Stomach (tissue), 4 donors: ENCODE measurements around the gene RPL22L1.

Experiments used
- POLR2A ChIP-seq, 4 donors: fragments of 450-650 bp; IDR thresholded peaks; one replicate each; pipeline ENCODE4 v1.6.1; 2016; ENCODE audit warnings: antibody characterized with exemption in 4 of 4, control low read depth in 2 of 4, mild to moderate bottlenecking in 1 of 4, moderate library complexity in 1 of 4
- POLR2AphosphoS5 ChIP-seq, 3 donors: sonication (generic); formaldehyde crosslinking; IDR thresholded peaks; one replicate each; pipeline ENCODE4 v1.6.1; 2016; ENCODE audit warnings: antibody characterized with exemption in 3 of 3
- TF ChIP-seq, protein P1 (sequence below), 7 experiments: fragments of 450-650 bp in 4 of 7; fragments of 200-600 bp in 3 of 7; sonication (generic) in 3 of 7; IDR thresholded peaks; one replicate each; pipeline ENCODE4 v1.5.1; 2016 to 2019; ENCODE audit warnings: antibody characterized with exemption in 7 of 7, control low read depth in 2 of 7, mild to moderate bottlenecking in 1 of 7

DNA sequence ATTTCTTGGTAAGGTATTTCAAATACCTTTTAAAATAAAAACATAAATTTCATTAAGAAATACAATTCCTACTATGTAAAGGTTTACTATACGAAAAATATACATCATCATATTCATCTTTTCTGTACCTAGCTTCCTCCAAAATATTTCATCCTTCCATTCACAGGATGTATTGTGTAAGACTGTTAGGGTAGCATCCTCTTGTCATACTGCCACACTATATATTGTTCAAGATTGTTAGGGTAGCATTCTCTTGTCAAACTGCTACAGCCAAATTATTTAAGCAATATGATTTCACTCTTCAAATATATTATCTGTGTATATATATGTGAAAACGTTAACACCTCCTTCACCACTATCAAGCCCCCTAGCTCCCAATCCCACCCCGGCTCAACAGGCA, 3.5 kb downstream of the RPL22L1 start:
- TF ChIP-seq, protein P1, sequence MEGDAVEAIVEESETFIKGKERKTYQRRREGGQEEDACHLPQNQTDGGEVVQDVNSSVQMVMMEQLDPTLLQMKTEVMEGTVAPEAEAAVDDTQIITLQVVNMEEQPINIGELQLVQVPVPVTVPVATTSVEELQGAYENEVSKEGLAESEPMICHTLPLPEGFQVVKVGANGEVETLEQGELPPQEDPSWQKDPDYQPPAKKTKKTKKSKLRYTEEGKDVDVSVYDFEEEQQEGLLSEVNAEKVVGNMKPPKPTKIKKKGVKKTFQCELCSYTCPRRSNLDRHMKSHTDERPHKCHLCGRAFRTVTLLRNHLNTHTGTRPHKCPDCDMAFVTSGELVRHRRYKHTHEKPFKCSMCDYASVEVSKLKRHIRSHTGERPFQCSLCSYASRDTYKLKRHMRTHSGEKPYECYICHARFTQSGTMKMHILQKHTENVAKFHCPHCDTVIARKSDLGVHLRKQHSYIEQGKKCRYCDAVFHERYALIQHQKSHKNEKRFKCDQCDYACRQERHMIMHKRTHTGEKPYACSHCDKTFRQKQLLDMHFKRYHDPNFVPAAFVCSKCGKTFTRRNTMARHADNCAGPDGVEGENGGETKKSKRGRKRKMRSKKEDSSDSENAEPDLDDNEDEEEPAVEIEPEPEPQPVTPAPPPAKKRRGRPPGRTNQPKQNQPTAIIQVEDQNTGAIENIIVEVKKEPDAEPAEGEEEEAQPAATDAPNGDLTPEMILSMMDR (IDR thresholded peaks at IDR 0.05): no peak
- no peak for TF ChIP-seq POLR2AphosphoS5 (IDR thresholded peaks at IDR 0.05)
- no peak for TF ChIP-seq POLR2A (IDR thresholded peaks at IDR 0.05)
